ENCODE measurements around the gene CDIP1. TPM values are rescaled to one million over a fixed set of nuclear protein-coding genes. Genes with fewer than 3 reads are reported as not detected.

The CDIP1 gene
- polyA plus RNA-seq, 6 donors from 2014 or later: 10.9 to 26.5 (median 17.3) TPM

DNA sequence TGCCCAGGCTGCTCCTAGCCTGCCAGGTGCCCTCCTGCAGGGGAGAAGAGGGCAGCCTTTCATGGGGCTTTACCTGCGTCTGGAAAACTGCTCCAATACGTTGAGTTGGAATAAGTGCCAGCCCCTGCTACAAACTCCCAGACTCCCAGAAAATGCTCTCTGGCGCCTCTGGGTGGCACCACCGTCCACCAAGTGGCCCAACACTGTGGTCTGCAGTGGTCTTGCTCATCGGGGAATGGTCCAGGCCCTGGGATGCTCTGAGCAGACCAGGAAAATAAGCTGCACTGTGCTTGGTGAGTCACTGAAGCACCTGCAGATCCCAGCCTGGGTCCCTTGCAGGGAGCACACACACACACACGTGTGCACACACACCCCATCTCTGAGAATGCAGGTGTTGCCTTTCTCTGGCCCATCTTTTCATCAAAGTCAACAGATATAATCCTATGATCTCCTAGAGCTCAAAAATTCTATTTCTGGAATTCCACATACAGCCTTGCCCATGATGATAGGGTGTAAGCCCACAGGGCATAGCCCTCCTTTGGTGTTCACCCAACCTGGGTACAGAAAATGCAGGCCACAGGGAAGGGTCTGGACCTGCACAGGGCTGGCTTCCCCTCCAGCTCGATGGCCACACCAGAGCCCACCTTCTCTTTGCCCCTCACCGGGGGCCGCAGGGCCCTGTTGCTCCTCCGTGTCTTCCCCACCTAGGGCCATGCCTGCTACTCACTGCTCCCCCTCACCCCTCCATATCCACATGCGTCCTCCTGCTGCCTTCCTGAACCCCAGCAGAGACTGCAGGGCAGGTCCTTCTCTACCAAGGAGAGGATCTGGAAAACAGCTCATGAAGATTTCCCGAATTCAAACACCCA is 20.5 kb downstream of the CDIP1 start:
- Mint-ChIP-seq H3K4me1 (peaks cover 22 to 29% (median 25%) of the 10 kb centered on the region in 3 donors), H3K36me3 (no peaks in the 10 kb centered on the region), H3K9me3 (no peaks in the 10 kb centered on the region), H3K4me3 (no peak overlapping the region), H3K27ac (peak overlapping the region in 1 of 6 donors; percentile 15), H3K27me3 (no peaks in the 10 kb centered on the region)
- no peak for DNase-seq
- ATAC-seq (ENCODE audit: low read depth in 2 of 2): no peak

GRCh38 chr16:4515611-4516233 is 22.9 kb downstream of the CDIP1 start:
- H3K36me3 Mint-ChIP-seq: peaks cover 0 to 5% of the 10 kb centered on the region in 2 donors
- no peaks in the 10 kb centered on the region for H3K9me3 Mint-ChIP-seq
- DNase-seq: peak; percentile 61
- peak overlapping the region; percentile 24 to 82 (median 53) for H3K4me3 Mint-ChIP-seq
- peak; percentile 83 to 84 for ATAC-seq (ENCODE audit: low read depth in 2 of 2)
- H3K27ac Mint-ChIP-seq: peak overlapping the region; percentile 67 to 92 (median 86)
- no peaks in the 10 kb centered on the region for H3K27me3 Mint-ChIP-seq
- H3K4me1 Mint-ChIP-seq: peaks cover 26 to 34% (median 29%) of the 10 kb centered on the region in 3 donors

- Mint-ChIP-seq H3K27ac (peak overlapping the region; percentile 67 to 92 (median 90)), H3K36me3 (peaks cover 0 to 15% of the 10 kb centered on the region in 2 donors), H3K9me3 (no peaks in the 10 kb centered on the region), H3K4me1 (peaks cover 26 to 34% (median 29%) of the 10 kb centered on the region in 3 donors), H3K27me3 (no peaks in the 10 kb centered on the region), H3K4me3 (peak overlapping the region in 4 of 8 donors; percentile 20 to 82 (median 58))
- ATAC-seq (ENCODE audit: low read depth in 2 of 2) (no peak), DNase-seq (no peak)
Observed at GRCh38 chr16:4514606-4515005, 24.0 kb downstream of the CDIP1 start.

GRCh38 chr16:4513881-4514280 is 24.7 kb downstream of the CDIP1 start:
- DNase-seq (no peak), ATAC-seq (ENCODE audit: low read depth in 2 of 2) (no peak)
- H3K27me3 Mint-ChIP-seq: no peaks in the 10 kb centered on the region
- no peak overlapping the region for H3K4me3 Mint-ChIP-seq
- peaks cover 0 to 15% of the 10 kb centered on the region in 2 donors for H3K36me3 Mint-ChIP-seq
- H3K27ac Mint-ChIP-seq: peak overlapping the region in 3 of 6 donors; percentile 79 to 92 (median 86)
- peaks cover 26 to 34% (median 29%) of the 10 kb centered on the region in 3 donors for H3K4me1 Mint-ChIP-seq
- H3K9me3 Mint-ChIP-seq: no peaks in the 10 kb centered on the region

DNA sequence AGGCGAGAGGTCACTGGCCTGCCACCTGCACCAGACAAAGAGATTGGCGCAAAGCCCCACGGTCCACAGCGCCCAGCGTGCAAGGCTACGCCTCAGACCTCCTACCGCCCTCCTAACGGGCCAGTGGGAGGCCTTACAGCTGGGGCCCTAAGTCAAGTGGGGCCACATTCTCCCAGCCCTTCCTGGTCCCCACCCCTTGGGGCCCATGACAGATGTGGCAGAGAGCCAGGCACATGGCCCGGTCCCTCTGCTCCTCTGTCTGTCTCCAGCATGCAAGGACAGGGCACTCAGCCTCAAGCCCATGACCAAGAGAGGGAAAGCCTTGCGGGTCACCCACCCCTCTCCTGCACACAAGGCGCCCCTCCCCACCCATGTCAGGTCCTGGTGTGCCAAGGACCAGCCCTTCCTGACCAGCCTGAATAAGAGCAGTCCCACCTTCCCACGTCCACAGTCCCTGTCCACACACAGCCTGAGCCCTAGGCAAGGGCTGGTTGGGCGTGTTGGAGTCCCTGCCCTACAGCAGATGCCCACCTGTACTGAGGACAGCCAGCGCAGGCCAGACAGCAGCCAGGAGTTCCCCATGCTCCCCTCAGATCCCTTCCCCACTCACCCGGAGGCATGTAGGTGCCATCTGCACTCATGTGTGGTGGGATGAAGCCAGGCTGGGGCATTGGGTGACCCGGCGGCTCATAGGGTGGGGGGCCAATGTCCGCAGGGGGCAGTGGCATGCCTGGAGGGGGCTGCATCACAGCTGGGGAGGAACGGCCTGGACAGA is 25.3 kb downstream of the CDIP1 start:
- Mint-ChIP-seq H3K36me3 (peaks cover 0 to 15% of the 10 kb centered on the region in 2 donors), H3K4me3 (no peak overlapping the region), H3K4me1 (peaks cover 26 to 32% (median 29%) of the 10 kb centered on the region in 3 donors), H3K27me3 (no peaks in the 10 kb centered on the region), H3K9me3 (no peaks in the 10 kb centered on the region), H3K27ac (peak overlapping the region in 3 of 6 donors; percentile 20 to 88 (median 86))
- ATAC-seq (ENCODE audit: low read depth in 2 of 2) (no peak), DNase-seq (no peak)

DNA sequence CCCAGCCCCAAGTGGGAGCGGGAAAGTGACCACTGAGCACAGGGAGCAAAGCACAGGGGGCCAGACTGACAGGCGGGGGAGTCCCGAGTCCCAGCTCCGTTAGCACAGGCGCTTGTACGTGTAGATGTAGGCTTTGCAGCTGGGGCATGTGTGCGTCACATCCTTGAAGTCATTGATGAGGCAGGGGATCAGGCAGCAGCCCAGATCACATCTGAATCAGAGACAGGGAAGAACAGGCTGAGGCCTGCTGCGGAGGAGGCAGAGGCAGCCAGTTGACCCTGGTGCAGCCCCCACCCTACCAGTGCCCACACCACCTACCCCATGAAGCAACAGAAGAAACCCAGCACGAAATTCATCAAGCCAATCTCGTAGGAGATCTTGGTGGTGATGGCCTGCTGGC is 26.1 kb downstream of the CDIP1 start:
- peak overlapping the region in 5 of 6 donors; percentile 29 to 90 (median 54) for H3K27ac Mint-ChIP-seq
- no peak overlapping the region for H3K4me3 Mint-ChIP-seq
- H3K27me3 Mint-ChIP-seq: no peaks in the 10 kb centered on the region
- peaks cover 0 to 15% of the 10 kb centered on the region in 2 donors for H3K36me3 Mint-ChIP-seq
- DNase-seq: no peak
- no peak for ATAC-seq (ENCODE audit: low read depth in 2 of 2)
- H3K4me1 Mint-ChIP-seq: peaks cover 26 to 38% (median 29%) of the 10 kb centered on the region in 3 donors
- no peaks in the 10 kb centered on the region for H3K9me3 Mint-ChIP-seq

DNA sequence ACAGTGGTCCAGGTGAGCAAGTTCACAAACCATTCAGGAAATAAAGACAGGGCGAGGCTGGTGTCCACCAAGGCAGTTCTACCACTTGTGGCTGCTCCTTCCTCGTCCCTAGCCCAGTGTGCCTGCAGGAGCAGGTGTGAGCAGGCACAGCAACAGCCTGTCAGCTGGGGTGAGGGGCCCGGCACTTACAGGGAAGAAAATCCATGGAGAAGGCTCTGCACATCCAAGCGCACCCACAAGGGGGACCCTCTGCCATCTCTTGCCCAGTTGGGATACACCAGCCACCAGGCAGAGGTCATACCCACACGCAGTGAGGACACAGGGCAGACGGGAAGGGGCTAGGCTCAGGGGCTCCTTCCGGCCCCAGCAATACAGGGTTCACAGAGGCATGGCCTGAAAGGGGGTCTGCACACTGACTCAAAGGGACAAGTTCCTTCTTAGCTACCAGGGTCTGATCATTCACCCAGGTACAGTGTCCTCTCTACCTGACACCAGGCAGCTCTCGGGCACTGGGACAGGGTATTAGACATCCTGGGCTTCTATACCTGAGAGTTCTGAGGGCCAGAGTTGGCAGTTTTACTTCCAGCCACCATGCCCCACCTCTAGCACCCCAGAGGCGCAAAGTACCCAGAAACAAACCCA is 27.0 kb downstream of the CDIP1 start:
- Mint-ChIP-seq H3K9me3 (no peaks in the 10 kb centered on the region), H3K36me3 (peaks cover 0 to 15% of the 10 kb centered on the region in 2 donors), H3K27me3 (no peaks in the 10 kb centered on the region), H3K27ac (peak overlapping the region in 1 of 6 donors; percentile 54), H3K4me1 (peaks cover 29 to 43% (median 29%) of the 10 kb centered on the region in 3 donors), H3K4me3 (peak overlapping the region in 1 of 8 donors; percentile 2)
- ATAC-seq (ENCODE audit: low read depth in 2 of 2) (no peak), DNase-seq (no peak)

- no peak overlapping the region for H3K4me3 Mint-ChIP-seq
- H3K27me3 Mint-ChIP-seq: no peaks in the 10 kb centered on the region
- ATAC-seq (ENCODE audit: low read depth in 2 of 2) (no peak), DNase-seq (no peak)
- H3K4me1 Mint-ChIP-seq: peaks cover 30 to 43% (median 32%) of the 10 kb centered on the region in 3 donors
- no peaks in the 10 kb centered on the region for H3K9me3 Mint-ChIP-seq
- H3K36me3 Mint-ChIP-seq: peaks cover 0 to 15% of the 10 kb centered on the region in 2 donors
- H3K27ac Mint-ChIP-seq: peak overlapping the region in 1 of 6 donors; percentile 27
Observed at GRCh38 chr16:4510747-4511426, 27.7 kb downstream of the CDIP1 start.

GRCh38 chr16:4510131-4510530 is 28.4 kb downstream of the CDIP1 start:
- peaks cover 0 to 15% of the 10 kb centered on the region in 2 donors for H3K36me3 Mint-ChIP-seq

DNA sequence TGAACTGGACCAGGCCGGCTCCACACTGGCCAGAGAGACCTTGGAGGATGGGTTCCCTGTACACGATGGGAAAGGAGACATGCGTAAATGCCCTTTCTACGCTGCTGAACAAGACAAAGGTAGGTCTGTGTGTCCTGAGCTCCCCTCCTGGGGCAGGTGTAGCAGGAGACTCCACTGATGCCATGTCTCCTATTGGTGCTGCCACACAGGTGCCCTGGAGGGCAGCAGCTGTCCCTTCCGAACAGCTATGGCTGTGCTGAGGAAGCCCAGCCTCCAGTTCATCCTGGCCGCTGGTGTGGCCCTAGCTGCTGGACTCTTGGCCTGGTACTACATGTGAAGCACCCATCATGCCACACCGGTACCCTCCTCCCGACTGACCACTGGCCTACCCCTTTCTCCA is 29.2 kb downstream of the CDIP1 start:
- H3K27me3 Mint-ChIP-seq: no peaks in the 10 kb centered on the region
- H3K36me3 Mint-ChIP-seq: peaks cover 0 to 15% of the 10 kb centered on the region in 2 donors
- peak overlapping the region in 1 of 8 donors; percentile 42 for H3K4me3 Mint-ChIP-seq
- no peaks in the 10 kb centered on the region for H3K9me3 Mint-ChIP-seq
- ATAC-seq (ENCODE audit: low read depth in 2 of 2): no peak
- no peak for DNase-seq
- peaks cover 28 to 43% (median 32%) of the 10 kb centered on the region in 3 donors for H3K4me1 Mint-ChIP-seq
- peak overlapping the region in 2 of 6 donors; percentile 32 to 47 for H3K27ac Mint-ChIP-seq

More at GRCh38 chr16:4510131-4510530, 28.4 kb downstream of the CDIP1 start:
- Mint-ChIP-seq H3K27ac (peak overlapping the region in 1 of 6 donors; percentile 47), H3K27me3 (no peaks in the 10 kb centered on the region), H3K4me1 (peaks cover 30 to 43% (median 32%) of the 10 kb centered on the region in 3 donors), H3K4me3 (no peak overlapping the region), H3K9me3 (no peaks in the 10 kb centered on the region)
- no peak for DNase-seq
- no peak for ATAC-seq (ENCODE audit: low read depth in 2 of 2)

GRCh38 chr16:4508806-4509205 is 29.8 kb downstream of the CDIP1 start:
- H3K4me1 Mint-ChIP-seq: peaks cover 27 to 47% (median 38%) of the 10 kb centered on the region in 3 donors
- H3K27me3 Mint-ChIP-seq: no peaks in the 10 kb centered on the region
- no peak for ATAC-seq (ENCODE audit: low read depth in 2 of 2)
- no peak for DNase-seq
- H3K9me3 Mint-ChIP-seq: no peaks in the 10 kb centered on the region
- no peak overlapping the region for H3K4me3 Mint-ChIP-seq
- H3K27ac Mint-ChIP-seq: peak overlapping the region in 1 of 6 donors; percentile 39
- H3K36me3 Mint-ChIP-seq: peaks cover 0 to 15% of the 10 kb centered on the region in 2 donors
